Right lobe of liver (tissue), 6 donors: ENCODE data around the gene LRP1. TPM values are rescaled to one million over a fixed set of nuclear protein-coding genes. Genes with fewer than 3 reads are reported as not detected.

Source experiments
- ATAC-seq, 4 donors: fragments of 200-7000 bp; cut with Tn5 transposase; one replicate each; pipeline ENCODE4 v1.9.1; 2020; ENCODE audit warnings: mild to moderate bottlenecking in 4 of 4, moderate library complexity in 4 of 4
- DNase-seq, 3 donors: peaks; one replicate each; pipeline ENCODE4 v3.0.0-alpha.2; 2020
- H3K27ac ChIP-seq, 3 donors: fragments of 200-600 bp; one replicate each; pipeline ENCODE4 v1.8.0; 2022
- H3K27me3 ChIP-seq, 2 donors: fragments of 200-600 bp; one replicate each; pipeline ENCODE4 v1.8.0; 2022
- H3K36me3 ChIP-seq, 4 donors: fragments of 200-600 bp; sonication (generic) in 1 of 4; one replicate each; pipeline versions ENCODE4 v1.5.1 to v1.8.0; 2017 to 2022; ENCODE audit warnings: control low read depth in 1 of 4
- H3K4me1 ChIP-seq, 4 donors: fragments of 200-600 bp; sonication (generic) in 1 of 4; one replicate each; pipeline versions ENCODE4 v1.5.1 to v1.8.0; 2017 to 2022; ENCODE audit warnings: control low read depth in 1 of 4
- H3K4me3 ChIP-seq, 3 donors: fragments of 200-600 bp; one replicate each; pipeline ENCODE4 v1.8.0; 2022
- H3K9me3 ChIP-seq, 4 donors: fragments of 200-600 bp; sonication (generic) in 1 of 4; one replicate each; pipeline versions ENCODE4 v1.5.1 to v1.8.0; 2017 to 2022; ENCODE audit warnings: control low read depth in 1 of 4
- CTCF ChIP-seq, 4 donors: fragments of 200-600 bp in 3 of 4; fragments of 450-650 bp in 1 of 4; IDR thresholded peaks; one replicate each; pipeline versions ENCODE4 v1.5.1 to v1.8.0; 2016 to 2022; ENCODE audit warnings: antibody characterized with exemption in 4 of 4, mild to moderate bottlenecking in 2 of 4
- POLR2A ChIP-seq: fragments of 450-650 bp; IDR thresholded peaks from one replicate; pipeline ENCODE4 v1.6.1; 2017; ENCODE audit warnings: antibody characterized with exemption, mild to moderate bottlenecking
- WGBS: methylation state at CpG from one replicate; pipeline ENCODE4 v1.1.6; 2018; ENCODE audit warnings: low coverage, low lambda C conversion rate; ENCODE audit not compliant: insufficient coverage; ENCODE audit errors: missing lambda C conversion rate; 5-methylcytosine and 5-hydroxymethylcytosine counted together
- intact Hi-C, 2 donors: fragments of 100-400 bp; cut with DNase I; formaldehyde crosslinking; loops; one replicate each; pipeline versions ENCODE4 v1.11.2 to v1.14.1; 2022
- total RNA-seq, 6 experiments: library from RNA; depleted of rRNA in 2 of 6; stranded (reverse); fragments of >200 nt in 2 of 6; fragmentation: NEBNext Ultra II Directional in 3 of 6; extraction: Animal tissue kit (Norgen Biotek cat#: 25700) in 3 of 6; gene quantifications; one replicate each; pipeline versions ENCODE4 v1.1.0 to v1.2.4, GENCODE V29; 2016 to 2023
- donor health status: DM: no; HTN: yes; CAD: no.
- donor health status: DM: no; HTN: no; CAD: no.
- donor health status: DM: no; HTN: no; CAD: no.
- donor health status: DM: no; HTN: yes; CAD: no.
- donor health status: DM: no; HTN: yes; CAD: no.

The LRP1 gene
- total RNA-seq, 6 experiments from 2014 or later: 268 to 387 (median 301) TPM

GRCh38 chr12:57153415-57153997, 25.2 kb downstream of the LRP1 start:
- Histone ChIP-seq H3K9me3 (no peaks in the 10 kb centered on the region), H3K36me3 (peaks cover 0 to 49% (median 29%) of the 10 kb centered on the region in 4 donors), H3K27ac (peak overlapping the region; percentile 3 to 77 (median 75)), H3K4me1 (peaks cover 0 to 73% (median 37%) of the 10 kb centered on the region in 4 donors), H3K27me3 (no peaks in the 10 kb centered on the region), H3K4me3 (no peak overlapping the region)
- peak; percentile 14 to 57 (median 28) for ATAC-seq
- intact Hi-C loops: no loop called here
- WGBS: 6% methylated on average over 1 of the region's 1 CpG
- DNase-seq: peak in 1 of 3 donors; percentile 21
- TF ChIP-seq POLR2A: no peak
- TF ChIP-seq CTCF (IDR thresholded peaks at IDR 0.05): no peak

DNA sequence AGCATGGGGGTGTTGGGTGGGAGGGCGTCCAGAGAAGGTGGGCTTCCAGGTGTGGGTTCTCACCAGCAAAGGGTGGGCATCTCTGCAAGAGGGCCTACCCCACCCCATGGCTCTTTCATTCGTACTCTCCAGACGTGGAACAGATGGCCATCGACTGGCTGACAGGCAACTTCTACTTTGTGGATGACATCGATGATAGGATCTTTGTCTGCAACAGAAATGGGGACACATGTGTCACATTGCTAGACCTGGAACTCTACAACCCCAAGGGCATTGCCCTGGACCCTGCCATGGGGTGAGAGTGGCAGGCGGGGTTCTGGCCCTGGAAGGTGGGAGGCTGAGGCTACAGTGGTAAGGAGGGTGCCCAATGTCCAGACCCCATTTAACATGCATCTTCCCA, 25.8 kb downstream of the LRP1 start:
- Histone ChIP-seq H3K27ac (peak overlapping the region in 1 of 3 donors; percentile 25), H3K36me3 (peaks cover 0 to 55% (median 30%) of the 10 kb centered on the region in 4 donors), H3K27me3 (no peaks in the 10 kb centered on the region), H3K4me3 (no peak overlapping the region), H3K4me1 (peaks cover 0 to 67% (median 34%) of the 10 kb centered on the region in 4 donors), H3K9me3 (no peaks in the 10 kb centered on the region)
- ATAC-seq (no peak), DNase-seq (no peak)
- 83% methylated on average over 1 of the region's 6 CpGs for WGBS
- intact Hi-C loops: no loop called here
- no peak for TF ChIP-seq CTCF (IDR thresholded peaks at IDR 0.05)
- TF ChIP-seq POLR2A: no peak

GRCh38 chr12:57154804-57155434, 26.6 kb downstream of the LRP1 start:
- ATAC-seq (no peak), DNase-seq (no peak)
- peaks cover 0 to 59% (median 30%) of the 10 kb centered on the region in 4 donors for H3K4me1 ChIP-seq
- no peak for TF ChIP-seq POLR2A
- no peak for TF ChIP-seq CTCF (IDR thresholded peaks at IDR 0.05)
- H3K27ac ChIP-seq: peak overlapping the region in 1 of 3 donors; percentile 13
- peaks cover 0 to 62% (median 38%) of the 10 kb centered on the region in 4 donors for H3K36me3 ChIP-seq
- H3K27me3 ChIP-seq: no peaks in the 10 kb centered on the region
- intact Hi-C loops: no loop called here
- H3K4me3 ChIP-seq: no peak overlapping the region
- H3K9me3 ChIP-seq: no peaks in the 10 kb centered on the region
- 54% methylated on average over 4 of the region's 5 CpGs for WGBS

DNA sequence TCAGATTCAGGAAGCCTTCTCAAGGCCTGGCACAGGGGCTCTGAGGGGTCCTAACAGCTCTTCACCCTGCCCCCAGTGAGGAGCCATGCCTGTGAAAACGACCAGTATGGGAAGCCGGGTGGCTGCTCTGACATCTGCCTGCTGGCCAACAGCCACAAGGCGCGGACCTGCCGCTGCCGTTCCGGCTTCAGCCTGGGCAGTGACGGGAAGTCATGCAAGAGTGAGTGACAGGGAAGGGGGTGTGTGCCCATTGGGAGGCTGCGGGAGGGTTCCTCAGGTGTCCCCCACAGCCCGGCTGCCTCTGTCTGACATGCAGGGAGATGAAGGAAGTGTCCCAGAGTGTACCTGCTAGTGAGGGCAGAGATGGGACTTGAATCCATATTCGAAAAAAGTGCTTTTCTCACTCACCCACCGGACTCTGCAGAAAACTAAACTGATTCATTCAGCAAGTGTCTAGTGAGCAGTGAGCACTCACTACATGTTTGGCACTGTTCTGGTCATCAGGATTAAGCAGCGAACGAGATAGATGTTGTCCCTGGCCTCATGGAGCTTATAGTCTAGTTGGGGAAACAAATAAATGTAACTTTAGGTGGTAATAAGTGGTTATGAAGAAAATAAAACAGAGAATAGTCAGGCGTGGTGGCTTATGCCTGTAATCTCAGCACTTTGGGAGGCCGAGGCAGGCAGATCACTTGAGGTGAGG, 28.6 kb downstream of the LRP1 start:
- intact Hi-C loops: no loop called here
- no peak for TF ChIP-seq POLR2A
- TF ChIP-seq CTCF (IDR thresholded peaks at IDR 0.05): no peak
- H3K27me3 ChIP-seq: no peaks in the 10 kb centered on the region
- peaks cover 0 to 40% (median 14%) of the 10 kb centered on the region in 4 donors for H3K4me1 ChIP-seq
- ATAC-seq: peak; percentile 8 to 15 (median 12)
- no peaks in the 10 kb centered on the region for H3K9me3 ChIP-seq
- no peak overlapping the region for H3K27ac ChIP-seq
- 71% methylated on average over 11 of the region's 16 CpGs for WGBS
- peaks cover 0 to 82% (median 50%) of the 10 kb centered on the region in 4 donors for H3K36me3 ChIP-seq
- H3K4me3 ChIP-seq: no peak overlapping the region
- peak in 1 of 3 donors; percentile 61 for DNase-seq
